C4-2B (cell line): ENCODE measurements around the gene SFTPD.
"Not testable (repeated sequence)": the region's sequence is repeated elsewhere in the genome, so short reads cannot be mapped to it uniquely, and the experiment has no call there.

Experiments used
- CTCF ChIP-seq: fragments of 450-650 bp; conservative IDR thresholded peaks from 2 replicates; pipeline ENCODE4 v1.5.1; 2017; ENCODE audit warnings: mild to moderate bottlenecking
- ZFX ChIP-seq: fragments of 450-650 bp; IDR thresholded peaks from 2 replicates; pipeline ENCODE4 v1.6.1; 2017

- not testable (repeated sequence) for TF ChIP-seq CTCF, ZFX
These were observed 39.3 kb upstream of the SFTPD start for GRCh38 chr10:79988199-79988598.
